GM12873 (cell line): ENCODE results near the gene WDR76.

Experiments
- TF ChIP-seq, protein P1 (sequence below): IDR thresholded peaks from 2 replicates; pipeline ENCODE4 v1.5.1; 2012; ENCODE audit warnings: low read depth, mild to moderate bottlenecking, moderate library complexity, low read length, control low read depth; ENCODE audit not compliant: insufficient read depth; ENCODE audit errors: missing control alignments

Gene WDR76

GRCh38 chr15:43793647-43794046 is 33.2 kb upstream of the WDR76 start:
- TF ChIP-seq, protein P1, sequence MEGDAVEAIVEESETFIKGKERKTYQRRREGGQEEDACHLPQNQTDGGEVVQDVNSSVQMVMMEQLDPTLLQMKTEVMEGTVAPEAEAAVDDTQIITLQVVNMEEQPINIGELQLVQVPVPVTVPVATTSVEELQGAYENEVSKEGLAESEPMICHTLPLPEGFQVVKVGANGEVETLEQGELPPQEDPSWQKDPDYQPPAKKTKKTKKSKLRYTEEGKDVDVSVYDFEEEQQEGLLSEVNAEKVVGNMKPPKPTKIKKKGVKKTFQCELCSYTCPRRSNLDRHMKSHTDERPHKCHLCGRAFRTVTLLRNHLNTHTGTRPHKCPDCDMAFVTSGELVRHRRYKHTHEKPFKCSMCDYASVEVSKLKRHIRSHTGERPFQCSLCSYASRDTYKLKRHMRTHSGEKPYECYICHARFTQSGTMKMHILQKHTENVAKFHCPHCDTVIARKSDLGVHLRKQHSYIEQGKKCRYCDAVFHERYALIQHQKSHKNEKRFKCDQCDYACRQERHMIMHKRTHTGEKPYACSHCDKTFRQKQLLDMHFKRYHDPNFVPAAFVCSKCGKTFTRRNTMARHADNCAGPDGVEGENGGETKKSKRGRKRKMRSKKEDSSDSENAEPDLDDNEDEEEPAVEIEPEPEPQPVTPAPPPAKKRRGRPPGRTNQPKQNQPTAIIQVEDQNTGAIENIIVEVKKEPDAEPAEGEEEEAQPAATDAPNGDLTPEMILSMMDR = no peak

DNA sequence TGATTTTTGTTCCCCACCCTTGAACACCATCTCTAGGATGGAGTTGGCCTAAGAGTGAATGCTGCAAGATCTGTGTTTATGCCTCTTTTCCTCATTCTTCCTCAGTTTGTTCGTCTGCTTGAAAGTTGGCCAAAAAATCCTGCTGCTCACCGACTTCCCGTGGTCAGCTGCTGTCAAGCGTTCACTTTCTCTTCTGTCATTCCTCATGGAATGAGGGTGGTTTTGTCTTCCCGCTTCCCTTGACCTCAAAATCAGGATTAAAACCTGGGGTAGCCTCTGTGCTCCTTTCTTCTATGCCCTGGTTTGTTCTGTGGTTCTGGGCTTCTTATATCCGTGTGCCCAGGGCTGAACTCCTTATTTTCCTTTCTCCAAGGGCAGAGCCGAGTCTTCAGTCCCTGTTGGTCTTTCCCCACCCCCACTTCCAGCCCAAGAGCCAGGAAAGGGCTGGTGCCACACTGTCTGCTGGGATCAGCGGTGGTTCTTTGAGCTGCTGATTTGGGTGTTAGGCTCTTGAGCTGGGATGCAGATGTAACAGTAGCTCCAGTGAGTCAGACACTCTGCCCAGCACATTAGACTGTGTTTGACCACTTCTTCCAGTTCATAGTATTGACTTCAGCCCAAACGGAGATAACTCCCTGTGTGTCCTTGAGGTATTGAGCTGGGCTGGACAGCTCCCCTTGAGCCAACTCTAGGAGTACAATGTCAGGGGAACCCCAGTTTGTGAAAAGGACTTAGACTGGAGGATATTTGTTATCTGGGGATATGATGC is 32.3 kb upstream of the WDR76 start:
- TF ChIP-seq, protein P1 = no peak

- TF ChIP-seq, protein P1 = no peak
These were observed 31.6 kb upstream of the WDR76 start for GRCh38 chr15:43795197-43795596.

- TF ChIP-seq, protein P1 = no peak
These were observed 30.8 kb upstream of the WDR76 start for GRCh38 chr15:43795997-43796396.

GRCh38 chr15:43796566-43796965 is 30.2 kb upstream of the WDR76 start:
- TF ChIP-seq, protein P1 = no peak

GRCh38 chr15:43799209-43799944 is 27.4 kb upstream of the WDR76 start:
- TF ChIP-seq, protein P1 = no peak

DNA sequence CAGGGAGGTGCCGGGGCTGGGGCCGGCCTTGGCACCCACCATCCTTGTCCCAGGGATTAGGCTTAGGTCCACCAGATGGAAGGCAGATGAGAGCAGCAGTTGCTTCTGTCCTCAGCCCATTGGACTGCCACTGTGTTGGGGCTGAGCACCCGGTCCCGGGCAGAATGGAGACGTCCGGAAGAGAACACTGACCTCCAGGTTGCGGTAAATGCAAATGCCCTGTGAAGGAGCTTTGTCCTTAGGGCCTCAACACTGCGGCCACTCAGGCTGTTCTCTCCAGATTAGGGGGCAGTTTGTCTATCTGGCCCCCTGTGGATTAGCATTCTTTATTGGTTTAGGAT is 26.9 kb upstream of the WDR76 start, which contains the start of gene SERINC4:
Gene SERINC4 (minus strand): TSS at position 276 of the 341 bp plus-strand sequence. CDS start 234 bp downstream, at position 42.
- TF ChIP-seq, protein P1 = no peak
